Measurements from ENCODE around the gene CTNND2.
"Not testable (repeated sequence)": the region's sequence is repeated elsewhere in the genome, so short reads cannot be mapped to it uniquely, and the experiment has no call there.

Gene CTNND2

DNA sequence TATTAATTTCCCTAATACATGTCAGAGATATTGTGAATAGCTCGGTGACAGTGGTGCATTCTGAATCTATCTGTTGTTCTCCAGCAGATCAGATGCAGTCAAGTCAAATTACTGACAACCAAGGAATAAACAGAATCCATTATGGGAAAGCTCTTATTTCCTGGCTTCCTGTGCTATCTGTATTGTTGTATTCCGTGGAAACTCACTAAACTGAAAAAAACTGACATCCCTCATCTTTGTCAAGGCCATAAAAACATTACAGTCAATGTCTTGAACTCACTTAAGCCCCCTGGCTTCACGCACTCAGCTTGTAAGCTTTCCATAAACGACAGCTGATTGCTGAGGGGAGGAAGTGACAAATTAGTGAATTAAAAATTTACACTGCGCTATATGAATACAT lies 245.9 kb downstream of the CTNND2 start:
- DNase-seq (ENCODE audit: low spot score) = no peak

GRCh38 chr5:11656916-11657315 lies 247.3 kb downstream of the CTNND2 start:
- DNase-seq (ENCODE audit: low spot score) = no peak

- no peak for DNase-seq (ENCODE audit: low spot score)
Observed at GRCh38 chr5:11655681-11656080, 248.6 kb downstream of the CTNND2 start.

DNA sequence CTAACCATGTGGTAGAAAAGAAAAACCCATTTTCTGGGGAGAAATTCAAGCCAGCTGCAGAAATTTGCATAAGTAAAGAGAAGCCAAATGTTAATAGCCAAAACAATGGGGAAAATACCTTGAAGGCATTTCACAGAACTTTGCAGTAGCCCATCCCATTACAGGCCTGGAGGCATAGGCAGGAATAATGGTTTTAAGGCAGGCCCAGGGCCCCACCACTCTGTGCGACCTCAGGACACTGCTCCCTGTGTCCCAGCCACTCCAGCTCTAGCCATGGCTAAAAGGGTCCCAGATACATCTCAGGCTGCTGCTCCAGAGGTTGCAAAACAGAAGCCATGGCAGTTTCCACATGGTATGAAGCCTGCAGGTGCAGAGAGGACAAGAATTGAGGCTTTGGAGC lies 253.3 kb downstream of the CTNND2 start:
- no peak for DNase-seq (ENCODE audit: low spot score)

DNA sequence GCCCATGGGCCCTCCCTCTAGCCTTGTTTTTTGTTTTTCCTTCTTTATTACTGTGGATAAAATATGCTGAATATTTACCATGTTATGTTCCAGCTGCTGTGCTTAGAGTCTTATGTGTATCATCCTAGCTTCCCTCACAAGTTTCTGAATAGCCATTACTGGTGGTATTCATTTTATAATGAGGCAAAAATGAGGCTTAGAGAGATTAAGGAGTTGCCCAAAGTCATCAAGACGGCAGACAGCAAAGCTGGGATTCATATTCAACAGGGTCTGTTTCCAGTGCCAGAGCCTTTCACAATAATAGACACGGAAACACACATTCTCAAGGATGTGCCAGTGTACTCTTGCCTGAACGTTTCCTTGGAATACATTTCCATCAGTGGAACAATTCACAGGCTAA lies 258.1 kb downstream of the CTNND2 start:
- no peak for DNase-seq (ENCODE audit: low spot score)

DNA sequence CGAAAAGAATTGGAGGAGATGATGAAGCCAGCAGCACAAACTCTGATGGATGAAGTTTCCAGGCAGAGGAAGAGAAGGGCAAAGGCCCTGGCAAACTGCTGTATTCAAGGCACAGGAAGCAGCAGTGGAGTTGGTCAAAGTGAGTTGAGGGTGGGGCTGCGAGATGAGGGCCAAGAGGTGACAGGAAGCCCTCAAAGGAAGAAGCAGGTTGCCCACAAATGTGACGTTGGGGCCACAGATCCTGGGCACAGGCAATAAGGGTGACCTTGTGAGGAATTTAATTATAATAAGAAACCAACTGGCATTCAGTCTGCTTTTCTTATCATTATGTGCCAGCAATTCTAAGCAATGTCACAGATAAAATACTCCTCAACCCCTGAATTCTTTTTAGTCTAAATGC lies 261.8 kb downstream of the CTNND2 start:
- no peak for DNase-seq (ENCODE audit: low spot score)

- DNase-seq (ENCODE audit: low spot score) = no peak
Observed at GRCh38 chr5:11640158-11640873, 263.9 kb downstream of the CTNND2 start.

DNA sequence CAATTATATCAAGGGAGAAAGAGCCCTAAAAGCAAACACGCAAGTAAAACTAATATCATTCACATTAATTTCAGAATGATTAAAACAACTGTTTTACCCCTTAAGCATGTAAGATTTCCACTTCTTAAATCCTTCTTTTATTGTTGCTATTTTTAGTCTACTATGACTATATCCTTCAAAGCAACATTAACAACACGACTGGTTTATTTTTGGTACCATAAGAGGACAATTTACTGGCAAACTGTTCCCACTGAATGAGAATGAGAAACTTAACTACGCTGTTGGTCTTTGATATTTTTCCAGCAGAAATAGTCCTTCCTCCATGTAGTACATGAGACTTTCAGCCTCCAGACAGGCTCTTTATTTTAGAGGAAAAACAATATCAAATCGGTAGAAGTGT lies 281.5 kb downstream of the CTNND2 start:
- no peak for DNase-seq (ENCODE audit: low spot score)

GRCh38 chr5:11620172-11620571 lies 284.1 kb downstream of the CTNND2 start:
- no peak for DNase-seq (ENCODE audit: low spot score)

DNA sequence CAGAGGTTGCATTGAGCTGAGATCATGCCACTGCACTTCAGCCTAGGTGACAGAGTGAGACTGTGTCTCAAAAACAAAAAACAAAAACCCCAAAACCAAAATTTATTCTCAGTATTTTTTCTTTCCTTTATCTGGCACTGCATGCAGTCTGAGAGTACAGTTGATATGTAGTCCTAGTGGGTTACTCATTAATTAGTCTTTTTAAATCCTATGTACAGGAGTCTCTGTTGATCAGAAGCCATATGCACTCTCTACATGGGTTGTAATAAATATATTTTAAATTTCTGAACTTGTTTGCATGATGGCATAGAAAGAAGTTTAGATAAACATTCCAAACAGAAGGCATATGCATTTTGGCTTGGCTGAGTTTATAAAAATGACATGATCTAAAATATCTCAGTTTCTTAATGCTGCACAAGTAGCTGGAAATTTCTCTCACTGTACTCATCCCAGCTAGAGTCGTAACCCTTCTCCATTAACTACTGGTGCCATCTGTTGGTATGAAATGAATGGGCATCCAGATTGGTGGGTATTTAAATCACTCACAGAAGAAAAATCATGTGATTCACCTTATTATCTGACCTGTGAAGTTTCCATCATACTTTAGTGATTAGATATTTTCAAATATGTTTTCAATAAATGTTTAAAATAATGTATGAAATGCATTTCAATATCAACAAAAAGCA lies 284.8 kb downstream of the CTNND2 start:
- DNase-seq (ENCODE audit: low spot score) = peak; percentile 4

DNA sequence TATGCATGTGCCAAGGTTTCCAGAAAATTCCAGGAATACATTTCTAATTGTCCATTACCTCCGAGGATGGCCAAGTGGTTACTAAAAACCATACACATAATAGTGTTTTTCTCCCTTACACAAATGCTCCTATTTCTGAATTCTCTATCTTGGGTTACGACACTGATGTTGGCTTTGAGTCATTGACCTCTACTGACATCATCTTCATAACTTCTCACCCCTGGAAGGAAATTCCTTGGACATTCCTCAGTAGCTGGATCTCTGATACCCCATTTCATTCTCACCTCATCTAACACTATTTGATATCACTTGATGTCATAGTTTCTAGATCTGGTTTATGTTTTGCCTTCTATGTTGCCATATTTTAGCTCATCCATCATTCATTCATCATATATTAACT lies 287.2 kb downstream of the CTNND2 start:
- no peak for DNase-seq (ENCODE audit: low spot score)

DNA sequence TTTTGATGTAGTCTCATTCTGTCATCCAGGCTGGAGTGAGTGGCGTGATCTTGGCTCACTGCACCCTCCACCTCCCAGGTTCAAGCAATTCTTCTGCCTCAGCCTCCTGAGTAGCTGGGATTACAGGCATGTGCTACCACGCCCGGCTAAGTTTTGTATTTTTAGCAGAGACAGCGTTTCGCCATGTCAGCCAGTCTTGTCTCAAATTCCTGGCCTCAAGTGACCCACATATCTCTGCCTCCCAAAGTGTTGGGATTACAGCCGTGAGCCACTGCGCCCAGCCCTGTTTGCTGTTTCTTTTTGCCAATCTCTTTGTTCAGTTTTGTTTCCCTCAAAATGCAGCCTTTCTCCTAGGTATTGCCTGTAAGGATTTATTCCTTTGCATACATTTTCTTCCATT lies 287.6 kb downstream of the CTNND2 start:
- not testable (repeated sequence) for DNase-seq (ENCODE audit: low spot score)

- DNase-seq (ENCODE audit: low spot score) = no peak
Observed at GRCh38 chr5:11611011-11611410, 293.2 kb downstream of the CTNND2 start.

- DNase-seq (ENCODE audit: low spot score) = no peak
Observed at GRCh38 chr5:11609570-11610303, 294.5 kb downstream of the CTNND2 start.

DNA sequence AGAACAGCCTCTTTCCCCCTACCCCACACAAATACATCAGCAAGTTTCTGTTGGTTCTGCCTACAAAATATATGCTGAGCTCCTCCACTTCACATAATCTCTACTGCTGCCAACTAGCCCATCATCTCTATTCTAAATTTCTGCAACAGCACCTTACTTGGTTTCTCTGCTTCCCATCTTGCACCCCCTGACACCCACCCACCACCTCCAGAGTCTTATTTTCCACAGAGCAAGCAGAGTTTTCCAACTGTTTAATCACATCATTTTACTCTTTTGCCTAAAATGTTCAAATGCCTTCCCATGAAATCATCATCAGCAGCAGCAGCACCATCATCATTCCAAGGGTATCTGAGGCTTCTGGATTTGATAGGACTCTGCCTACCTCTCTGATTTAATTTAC lies 295.7 kb downstream of the CTNND2 start:
- DNase-seq (ENCODE audit: low spot score) = no peak

DNA sequence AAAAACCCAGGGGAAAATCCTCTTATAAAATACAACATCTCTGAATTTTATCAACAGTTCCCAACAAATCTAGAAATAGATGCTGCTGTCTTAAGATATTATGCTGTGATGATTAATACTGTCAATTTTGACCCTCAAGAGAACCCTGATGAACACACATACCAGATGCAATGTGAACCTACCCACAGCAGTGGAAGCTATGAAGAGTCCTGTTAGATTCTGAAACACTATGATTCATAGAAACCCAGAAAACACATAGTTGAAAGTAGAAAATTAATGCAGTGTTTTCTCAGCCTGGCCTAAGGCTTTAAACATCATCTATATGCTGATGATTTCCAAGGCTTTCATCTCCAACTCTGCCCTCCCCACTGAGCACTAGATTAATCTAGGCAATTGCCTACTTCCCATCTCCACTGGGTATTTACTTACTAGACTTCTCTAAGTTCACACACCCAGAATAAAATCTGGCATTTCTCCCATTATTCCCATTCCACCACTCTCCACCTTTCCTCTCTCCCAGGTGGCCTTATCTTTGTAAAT lies 296.2 kb downstream of the CTNND2 start:
- no peak for DNase-seq (ENCODE audit: low spot score)

DNA sequence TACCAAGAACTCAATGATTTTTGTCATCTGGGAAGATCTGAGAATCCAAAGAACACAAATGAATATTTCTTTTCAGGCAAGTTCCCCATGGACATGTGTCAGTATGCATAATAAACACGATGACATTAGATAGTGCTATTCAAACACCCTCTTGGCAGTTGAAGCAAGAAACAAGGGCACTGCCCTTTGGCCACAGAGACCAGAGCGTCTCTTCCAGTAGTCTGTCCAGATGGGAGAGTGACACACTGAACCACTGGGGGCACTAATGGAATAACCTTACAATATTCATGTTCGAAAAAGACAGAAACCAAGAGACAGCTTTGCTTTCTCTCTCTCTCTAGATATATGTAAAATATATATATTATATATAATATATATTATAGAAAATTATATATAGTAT lies 301.9 kb downstream of the CTNND2 start:
- no peak for DNase-seq (ENCODE audit: low spot score)

DNA sequence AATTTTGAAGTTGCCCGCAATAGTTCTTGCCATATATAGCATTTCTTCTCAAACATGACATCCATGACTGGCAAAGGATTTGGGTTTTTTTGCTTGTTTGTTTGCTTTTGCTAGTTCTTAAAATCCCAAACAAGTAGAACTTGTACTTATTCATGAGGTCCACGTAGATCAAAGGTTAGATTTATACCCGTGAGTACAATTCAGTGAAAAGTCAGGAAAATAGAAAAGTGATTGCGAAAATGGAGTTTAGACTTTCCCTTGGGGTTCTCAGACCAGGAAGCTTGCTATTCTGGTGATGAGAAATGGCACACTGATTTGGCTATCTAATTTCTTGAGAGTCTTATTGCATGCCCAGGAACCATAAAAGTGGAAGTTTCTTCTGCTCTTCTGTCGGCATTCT lies 304.7 kb downstream of the CTNND2 start:
- no peak for DNase-seq (ENCODE audit: low spot score)

DNA sequence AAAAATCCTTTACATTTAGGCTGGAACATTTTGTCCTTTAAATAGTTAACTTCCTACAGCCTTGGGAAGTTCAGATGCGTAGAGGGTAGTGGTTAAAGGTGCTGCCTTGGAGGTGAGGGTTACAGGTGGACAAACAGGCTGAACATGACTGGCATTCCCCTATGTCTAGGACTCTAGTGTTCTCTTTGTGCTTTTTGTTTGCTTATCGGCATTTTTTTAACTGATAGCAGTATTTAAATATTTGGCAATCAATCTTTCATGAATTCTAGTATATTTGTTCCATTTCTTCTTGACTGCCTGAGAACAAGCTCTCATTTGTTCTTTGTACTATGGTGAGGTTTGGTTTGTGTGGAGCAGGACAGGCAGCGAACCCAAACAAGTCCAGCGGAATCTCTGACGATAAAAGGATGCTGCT lies 307.6 kb downstream of the CTNND2 start:
- no peak for DNase-seq (ENCODE audit: low spot score)

- DNase-seq (ENCODE audit: low spot score) = no peak
Observed at GRCh38 chr5:11596185-11596584, 308.1 kb downstream of the CTNND2 start.

GRCh38 chr5:11595045-11595444 lies 309.2 kb downstream of the CTNND2 start:
- DNase-seq (ENCODE audit: low spot score) = no peak

DNA sequence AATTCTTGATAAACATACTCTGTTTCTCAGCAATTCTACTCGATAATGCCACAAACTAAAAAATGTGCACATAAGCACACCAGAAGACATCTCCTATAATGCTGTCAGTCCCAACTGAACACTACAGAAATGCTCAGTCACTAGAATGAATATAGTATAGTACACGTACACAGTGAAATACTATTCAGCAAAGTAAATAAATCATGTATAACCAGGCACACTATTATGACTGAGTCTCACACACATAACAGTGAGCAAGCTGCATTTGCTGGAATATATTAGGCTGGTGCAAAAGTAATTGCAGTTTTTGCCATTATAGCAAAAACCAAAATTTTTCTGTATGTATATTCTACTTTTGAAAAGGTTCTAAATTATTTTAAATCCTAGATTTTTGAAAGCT lies 310.2 kb downstream of the CTNND2 start:
- no peak for DNase-seq (ENCODE audit: low spot score)

GRCh38 chr5:11590475-11590874 lies 313.8 kb downstream of the CTNND2 start:
- DNase-seq (ENCODE audit: low spot score) = no peak

Data from kidney capillary endothelial cell (primary cell).